CD4-positive, alpha-beta T cell (primary cell): ENCODE data around the gene ADAD2. TPM values are rescaled to one million over a fixed set of nuclear protein-coding genes. Genes with fewer than 3 reads are reported as not detected.

Experiments used
- ATAC-seq: fragments of 200-7000 bp; cut with Tn5 transposase; one replicate; pipeline ENCODE4 v1.10.0; 2022; ENCODE audit warnings: mild to moderate bottlenecking; ENCODE audit not compliant: poor library complexity
- CTCF ChIA-PET: fragments of 350-600 bp; sonication (Branson Sonifier 250); formaldehyde crosslinking; loops from one replicate; lab custom pipeline; 2021; ENCODE audit warnings: antibody characterized with exemption, inconsistent platforms; lab: Charles Lee
- POLR2A ChIA-PET: fragments of 350-600 bp; sonication (Branson Sonifier 250); formaldehyde crosslinking; loops from one replicate; lab custom pipeline; 2021; ENCODE audit warnings: antibody characterized with exemption, inconsistent platforms; lab: Charles Lee
- DNase-seq, 14 experiments: peaks; one replicate each; pipeline ENCODE4 v3.0.0-alpha.2; 2013 to 2020; ENCODE audit warnings: mixed read lengths in 2 of 14
- H3K27ac ChIP-seq, 2 donors: one replicate each; pipeline versions ENCODE4 v1.5.1 to v1.7.0; 2013; ENCODE audit warnings: low read length in 2 of 2, low read depth in 1 of 2, mild to moderate bottlenecking in 1 of 2
- H3K27me3 ChIP-seq, 2 experiments: 1 replicate in 1 of 2; 2 replicates in 1 of 2; pipeline versions ENCODE4 v1.6.1 to v1.7.0; 2013; ENCODE audit warnings: low read length in 2 of 2, control low read depth in 1 of 2, mild to moderate bottlenecking in 1 of 2, moderate library complexity in 1 of 2; ENCODE audit not compliant: insufficient read depth in 2 of 2, control insufficient read depth in 1 of 2
- H3K36me3 ChIP-seq: one replicate; pipeline ENCODE4 v1.6.1; 2013; ENCODE audit warnings: low read length, control low read depth; ENCODE audit not compliant: insufficient read depth
- H3K4me1 ChIP-seq: one replicate; pipeline ENCODE4 v1.6.1; 2013; ENCODE audit warnings: low read length, control low read depth; ENCODE audit not compliant: insufficient read depth
- H3K4me3 ChIP-seq: one replicate; pipeline ENCODE4 v1.5.1; 2013; ENCODE audit warnings: mild to moderate bottlenecking, low read length, moderate library complexity
- H3K9me3 ChIP-seq, 2 experiments: 1 replicate in 1 of 2; 2 replicates in 1 of 2; pipeline versions ENCODE4 v1.6.1 to v1.7.0; 2013; ENCODE audit warnings: low read length in 2 of 2, mild to moderate bottlenecking in 2 of 2, control low read depth in 1 of 2, moderate library complexity in 1 of 2; ENCODE audit not compliant: control insufficient read depth in 1 of 2, insufficient read depth in 1 of 2
- H3K27ac Mint-ChIP-seq: one replicate; pipeline ENCODE4 v1.8.0; 2020; ENCODE audit warnings: mixed read lengths
- H3K27me3 Mint-ChIP-seq: one replicate; pipeline ENCODE4 v1.8.0; 2021; ENCODE audit warnings: mixed read lengths
- H3K36me3 Mint-ChIP-seq: one replicate; pipeline ENCODE4 v1.8.0; 2021; ENCODE audit warnings: low read depth, mixed read lengths
- H3K4me1 Mint-ChIP-seq: one replicate; pipeline ENCODE4 v1.8.0; 2021; ENCODE audit warnings: low read depth, mixed read lengths
- H3K4me3 Mint-ChIP-seq: one replicate; pipeline ENCODE4 v1.8.0; 2020; ENCODE audit warnings: mild to moderate bottlenecking, mixed read lengths
- H3K9me3 Mint-ChIP-seq: one replicate; pipeline ENCODE4 v1.8.0; 2020; ENCODE audit warnings: mixed read lengths
- CTCF ChIP-seq: fragments of 200-600 bp; IDR thresholded peaks from one replicate; pipeline ENCODE4 v1.8.0; 2022; ENCODE audit warnings: antibody characterized with exemption, mild to moderate bottlenecking
- intact Hi-C, 2 experiments: fragments of 100-400 bp; cut with DNase I in 1 of 2; cut with micrococcal nuclease in 1 of 2; formaldehyde crosslinking; loops; one replicate each; pipeline versions ENCODE4 v1.15.1 to v1.9.0; 2023 to 2025; cut with DNase I, micrococcal nuclease
- total RNA-seq, 174 experiments: library from RNA in 2 of 174; stranded (reverse) in 2 of 174; gene quantifications; one replicate each; pipeline ENCODE4 v1.2.3 and lab custom pipeline; 2021 to 2026

Gene ADAD2
- total RNA-seq, 2 experiments from 2014 or later = 0.59 TPM; not detected in 1

GRCh38 chr16:84180519-84181140, 10.3 kb upstream of the ADAD2 start:
- H3K27ac ChIP-seq = no peak overlapping the region
- CTCF ChIA-PET = no interaction called here
- H3K27ac Mint-ChIP-seq = no peak overlapping the region
- H3K4me1 ChIP-seq = peaks cover 9% of the 10 kb centered on the region
- DNase-seq (no peak), ATAC-seq (no peak)
- H3K4me3 ChIP-seq = no peak overlapping the region
- peaks cover 63% of the 10 kb centered on the region for H3K36me3 ChIP-seq
- no peaks in the 10 kb centered on the region for H3K27me3 Mint-ChIP-seq
- POLR2A ChIA-PET = no interaction called here
- no peaks in the 10 kb centered on the region for H3K9me3 Mint-ChIP-seq
- peaks cover 13% of the 10 kb centered on the region for H3K4me1 Mint-ChIP-seq
- TF ChIP-seq CTCF = no peak
- H3K27me3 ChIP-seq = no peaks in the 10 kb centered on the region
- no peak overlapping the region for H3K4me3 Mint-ChIP-seq
- intact Hi-C loops = loop anchor here in 1 of 2 experiments (10.0 kb wide), 2 partner anchors 324 to 1624 kb away; partner anchors contain the start of gene MEAK7
- peaks cover 42% of the 10 kb centered on the region for H3K36me3 Mint-ChIP-seq
- no peaks in the 10 kb centered on the region for H3K9me3 ChIP-seq

GRCh38 chr16:84181144-84181915, 9.6 kb upstream of the ADAD2 start:
- DNase-seq = no peak
- Mint-ChIP-seq H3K4me3 (no peak overlapping the region), H3K27me3 (no peaks in the 10 kb centered on the region), H3K4me1 (peaks cover 20% of the 10 kb centered on the region), H3K9me3 (no peaks in the 10 kb centered on the region), H3K36me3 (peaks cover 42% of the 10 kb centered on the region), H3K27ac (no peak overlapping the region)
- CTCF ChIA-PET = no interaction called here
- peaks cover 16% of the 10 kb centered on the region for H3K4me1 ChIP-seq
- no peak for TF ChIP-seq CTCF
- no peak overlapping the region for H3K4me3 ChIP-seq
- H3K9me3 ChIP-seq = no peaks in the 10 kb centered on the region
- ATAC-seq = no peak
- H3K27ac ChIP-seq = no peak overlapping the region
- intact Hi-C loops = loop anchor here in 1 of 2 experiments (10.0 kb wide), 2 partner anchors 323 to 1623 kb away; partner anchors contain the start of gene MEAK7
- H3K36me3 ChIP-seq = peaks cover 63% of the 10 kb centered on the region
- no peaks in the 10 kb centered on the region for H3K27me3 ChIP-seq
- POLR2A ChIA-PET = no interaction called here

GRCh38 chr16:84182104-84182503, 8.9 kb upstream of the ADAD2 start:
- H3K9me3 ChIP-seq = no peaks in the 10 kb centered on the region
- H3K4me1 ChIP-seq = peaks cover 21% of the 10 kb centered on the region
- ATAC-seq = no peak
- H3K4me3 ChIP-seq = no peak overlapping the region
- Mint-ChIP-seq H3K9me3 (no peaks in the 10 kb centered on the region), H3K36me3 (peaks cover 45% of the 10 kb centered on the region), H3K27me3 (no peaks in the 10 kb centered on the region), H3K4me3 (no peak overlapping the region), H3K4me1 (peaks cover 28% of the 10 kb centered on the region), H3K27ac (no peak overlapping the region)
- H3K27me3 ChIP-seq = no peaks in the 10 kb centered on the region
- POLR2A ChIA-PET = no interaction called here
- H3K36me3 ChIP-seq = peaks cover 63% of the 10 kb centered on the region
- CTCF ChIA-PET = no interaction called here
- no peak for TF ChIP-seq CTCF
- intact Hi-C loops = loop anchor here in 1 of 2 experiments (10.0 kb wide), 2 partner anchors 323 to 1623 kb away; partner anchors contain the start of gene MEAK7
- H3K27ac ChIP-seq = no peak overlapping the region
- DNase-seq = no peak
